IPS-NIHi7 (cell line): Measurements from ENCODE around the gene MGST2.
"Not testable (repeated sequence)": the region's sequence is repeated elsewhere in the genome, so short reads cannot be mapped to it uniquely, and the experiment has no call there.

Experiments
- DNase-seq: peaks from one replicate; pipeline ENCODE4 v3.0.0; 2012; ENCODE audit warnings: mixed read lengths; ENCODE audit errors: extremely low spot score

MGST2 gene

GRCh38 chr4:139665690-139666529, at the start of gene MGST2:
Gene MGST2 (plus strand): TSS chr4:139665819. CDS start chr4:139666020, 201 bp downstream.
- peak; percentile 65 for DNase-seq

DNA sequence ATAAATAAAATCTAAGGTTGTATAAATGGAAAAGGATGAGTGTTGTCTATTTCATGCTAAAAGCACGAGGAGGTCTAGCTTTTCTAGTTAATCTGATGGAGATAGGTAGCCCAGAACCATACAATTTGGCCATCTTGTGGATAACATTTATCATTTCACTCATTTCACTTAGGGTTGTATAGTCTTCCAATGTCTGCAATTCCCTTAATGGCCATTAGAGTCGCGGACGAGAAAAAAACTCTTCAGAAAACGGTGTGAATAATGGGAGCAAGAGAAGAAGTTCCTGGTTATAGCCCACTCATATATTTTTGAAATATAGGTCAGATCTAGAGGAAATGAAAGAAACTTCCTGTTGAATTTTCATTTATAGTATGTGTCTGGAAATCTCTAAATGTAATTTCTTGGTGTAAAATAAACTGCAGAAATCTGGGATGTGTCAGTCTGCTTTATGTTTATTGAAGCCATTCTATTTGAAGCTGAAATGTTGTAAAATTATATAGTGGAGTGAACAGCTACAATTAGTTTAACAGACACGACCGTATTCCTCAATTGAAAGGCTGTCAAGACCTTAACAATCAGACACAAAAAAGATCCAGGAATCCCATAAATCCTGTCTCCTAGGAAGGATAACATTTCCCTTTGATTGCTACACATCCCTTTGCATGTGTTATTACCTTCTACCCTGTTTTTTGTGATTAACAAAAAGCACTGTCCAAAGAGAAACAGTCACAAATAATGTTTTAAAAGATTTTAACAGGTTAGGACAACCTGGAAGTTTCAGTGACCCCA, 47.7 kb upstream of the MGST2 start:
- DNase-seq = no peak

DNA sequence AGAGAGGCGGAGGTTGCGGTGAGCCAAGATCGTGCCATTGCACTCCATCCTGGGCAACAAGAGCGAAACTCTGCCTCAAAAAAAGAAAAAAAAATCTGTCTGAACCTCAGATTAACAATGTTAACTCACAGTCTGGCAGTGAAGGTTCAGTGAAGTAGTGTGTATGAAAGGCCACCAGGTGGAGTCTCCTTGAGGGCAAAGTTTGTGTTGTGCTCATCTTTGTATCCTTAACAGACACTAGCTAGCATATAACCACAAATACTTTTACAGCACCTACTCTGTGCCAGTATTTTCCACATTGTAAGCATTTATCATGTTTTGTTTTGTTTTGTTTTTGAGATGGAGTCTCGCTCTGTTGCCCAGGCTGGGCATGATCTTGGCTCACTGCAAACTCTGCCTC, 46.0 kb upstream of the MGST2 start:
- DNase-seq = no peak

DNA sequence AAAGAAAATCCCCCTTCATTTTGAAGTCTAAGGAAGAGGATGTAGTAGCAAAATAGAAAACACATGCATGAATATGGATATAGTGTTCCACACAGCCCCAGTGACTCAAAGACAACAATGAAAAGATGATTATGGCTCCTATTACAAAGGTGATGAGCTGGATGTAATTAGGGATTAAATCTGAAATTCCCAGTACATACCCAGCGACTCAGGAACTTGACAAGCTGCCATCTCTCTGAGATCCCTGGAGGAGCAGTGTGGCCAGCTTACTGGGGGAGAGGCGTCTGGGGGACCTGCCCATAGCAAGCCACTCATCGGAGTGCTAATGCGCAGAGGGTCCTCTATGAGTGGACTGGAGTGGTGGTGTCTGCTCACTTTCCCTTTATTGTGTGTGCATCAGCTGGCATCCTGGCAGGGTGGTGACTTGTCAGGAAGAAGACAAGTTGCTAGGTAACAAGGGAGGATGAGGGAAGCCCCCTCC, 42.7 kb upstream of the MGST2 start:
- DNase-seq = no peak

GRCh38 chr4:139624441-139625092, 41.1 kb upstream of the MGST2 start:
- DNase-seq = no peak

DNA sequence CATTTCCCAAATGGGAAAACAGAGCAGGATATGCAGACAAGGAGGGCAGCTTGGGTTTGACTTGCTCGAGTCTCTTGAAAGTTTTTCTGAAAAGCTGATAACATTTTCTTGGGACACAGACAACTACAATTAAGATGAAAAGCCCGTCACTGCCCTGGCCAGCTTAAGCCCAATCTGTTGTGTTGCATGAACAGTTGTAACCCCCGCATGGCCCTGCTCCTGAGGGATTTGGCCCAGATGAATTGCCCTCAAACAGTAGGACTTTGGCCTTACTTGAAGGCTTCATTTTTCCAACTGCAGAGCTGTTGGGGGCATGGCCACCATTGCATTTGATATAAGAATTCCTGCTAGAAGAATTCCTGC, 40.5 kb upstream of the MGST2 start:
- DNase-seq = no peak

GRCh38 chr4:139625482-139625881, 40.1 kb upstream of the MGST2 start:
- DNase-seq = no peak

DNA sequence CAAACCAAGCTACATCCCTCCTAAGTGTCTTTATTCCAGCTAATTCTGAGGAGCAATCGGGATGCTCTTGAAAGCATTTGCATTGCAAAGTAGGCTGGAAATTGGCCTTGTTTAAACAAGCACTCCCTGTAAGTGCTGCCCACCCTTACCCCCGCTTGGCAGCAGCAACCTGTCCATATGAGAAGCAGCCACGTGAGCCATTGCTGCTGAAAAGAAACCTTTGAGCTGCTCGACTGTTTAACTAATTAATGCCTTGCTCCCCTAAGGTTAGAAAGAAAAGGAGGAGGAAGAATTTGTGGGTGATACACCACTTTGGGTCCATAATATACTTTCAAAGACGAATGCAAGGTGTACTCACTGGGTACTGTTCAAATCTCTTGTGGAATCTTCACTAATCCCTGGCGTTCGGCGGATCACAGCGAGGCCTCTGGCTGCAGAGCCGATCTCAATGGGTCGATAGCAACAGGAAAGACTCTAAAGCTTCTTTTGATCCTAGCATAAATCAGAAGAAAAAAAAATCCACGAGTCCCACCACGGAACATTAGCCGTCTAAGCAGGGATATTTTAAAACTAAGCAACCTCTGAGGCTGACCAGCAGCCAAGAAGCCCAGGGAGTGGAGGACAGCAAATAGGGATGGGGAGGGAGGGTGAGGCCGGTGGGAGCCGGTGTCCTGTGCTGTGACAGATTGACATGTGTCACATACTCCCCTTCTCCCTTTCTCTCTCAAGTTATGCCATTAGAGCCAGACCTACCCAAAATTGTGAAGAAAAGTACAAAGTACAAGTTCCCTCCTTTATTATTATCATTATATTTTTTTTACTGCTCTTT, 37.2 kb upstream of the MGST2 start:
- DNase-seq = peak; percentile 53

DNA sequence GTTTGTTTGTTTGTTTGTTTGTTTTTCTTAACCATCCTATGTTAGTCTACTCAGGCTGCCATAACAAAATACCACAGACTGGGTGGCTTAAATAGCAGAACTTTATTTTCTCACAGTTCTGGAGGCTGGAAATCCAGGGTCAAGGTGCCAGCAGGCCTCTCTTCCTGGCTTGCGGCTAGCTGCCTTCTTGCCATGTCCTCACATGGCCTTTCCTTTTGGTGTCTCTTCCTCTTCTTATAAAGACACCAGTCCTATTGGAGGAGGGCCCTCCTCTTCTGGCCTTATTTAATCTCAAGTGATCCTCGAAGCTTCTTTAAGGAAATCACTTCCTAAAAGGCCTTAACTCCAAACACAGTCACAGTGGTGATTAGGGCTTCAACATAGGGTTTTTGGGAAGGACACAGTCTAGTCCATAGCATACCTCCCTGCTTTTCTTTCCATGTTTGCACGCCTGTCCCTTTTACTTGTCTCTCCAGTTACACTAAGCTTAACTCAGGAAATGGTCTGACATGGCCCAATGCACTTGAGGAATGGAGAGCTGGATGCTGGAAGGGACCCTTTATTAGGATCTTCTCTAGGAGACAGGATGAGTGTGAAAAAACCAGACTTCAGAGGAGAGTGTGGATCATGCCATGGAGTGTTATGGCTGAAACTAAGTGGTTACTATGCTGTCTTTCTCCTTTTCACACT, 36.0 kb upstream of the MGST2 start:
- no peak for DNase-seq

DNA sequence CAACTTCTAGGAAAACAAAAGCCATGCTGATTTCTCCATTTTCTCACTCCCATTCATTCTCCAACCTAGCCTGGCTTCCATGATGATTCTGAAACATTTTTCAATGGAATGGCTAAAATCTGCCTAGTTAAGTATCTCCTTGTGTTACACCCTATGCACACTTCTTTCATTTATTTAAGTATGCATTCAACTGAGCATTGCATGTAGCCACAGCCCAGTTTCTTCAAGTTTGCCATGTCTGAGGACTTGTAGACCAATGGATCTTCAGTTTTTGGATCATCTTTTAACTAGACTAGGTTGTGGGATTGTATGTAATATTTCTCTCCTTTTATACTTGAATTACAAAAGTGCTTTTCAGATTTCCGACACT, 35.5 kb upstream of the MGST2 start:
- DNase-seq = no peak

DNA sequence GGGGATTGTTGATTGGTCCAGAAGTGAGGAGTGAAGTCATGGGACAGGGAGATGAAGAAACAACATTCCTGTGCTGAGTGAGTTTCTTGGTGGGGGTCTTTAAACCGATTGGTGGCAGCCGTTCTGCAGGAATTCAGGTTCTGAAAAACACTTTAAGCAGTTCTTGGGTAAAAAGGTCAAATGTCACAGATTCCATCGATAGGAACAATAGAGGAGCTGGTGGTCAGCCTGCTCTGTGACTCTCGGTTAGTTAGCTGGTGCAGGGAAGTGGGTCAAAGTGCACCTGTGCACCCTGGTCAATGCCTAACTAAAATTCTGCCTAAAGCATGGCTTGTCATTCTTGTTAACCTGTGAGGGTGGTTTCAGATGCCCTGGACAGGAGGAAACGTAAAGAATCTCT, 34.6 kb upstream of the MGST2 start:
- no peak for DNase-seq

DNA sequence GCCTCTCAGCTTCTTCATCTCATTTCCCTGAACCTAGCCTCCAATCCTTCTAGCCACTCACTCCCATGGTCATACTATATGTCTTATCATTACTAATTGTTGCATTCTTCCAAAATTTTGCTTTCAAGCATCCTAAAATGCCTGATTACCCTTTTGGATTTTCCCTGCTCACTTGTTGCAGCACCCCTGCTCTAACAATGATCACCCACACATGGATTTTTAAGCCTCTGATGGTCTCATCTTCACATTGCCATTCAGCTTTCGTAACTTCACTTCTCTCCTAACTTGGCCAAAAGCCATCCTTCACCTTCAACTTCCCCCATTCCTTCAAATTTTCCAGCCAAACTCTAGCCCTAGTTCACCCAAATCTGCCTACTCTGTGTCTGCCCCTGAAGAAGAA, 33.8 kb upstream of the MGST2 start:
- no peak for DNase-seq

GRCh38 chr4:139632739-139633138, 32.9 kb upstream of the MGST2 start:
- not testable (repeated sequence) for DNase-seq

- DNase-seq = no peak
These were observed 32.4 kb upstream of the MGST2 start for GRCh38 chr4:139633195-139633594.

DNA sequence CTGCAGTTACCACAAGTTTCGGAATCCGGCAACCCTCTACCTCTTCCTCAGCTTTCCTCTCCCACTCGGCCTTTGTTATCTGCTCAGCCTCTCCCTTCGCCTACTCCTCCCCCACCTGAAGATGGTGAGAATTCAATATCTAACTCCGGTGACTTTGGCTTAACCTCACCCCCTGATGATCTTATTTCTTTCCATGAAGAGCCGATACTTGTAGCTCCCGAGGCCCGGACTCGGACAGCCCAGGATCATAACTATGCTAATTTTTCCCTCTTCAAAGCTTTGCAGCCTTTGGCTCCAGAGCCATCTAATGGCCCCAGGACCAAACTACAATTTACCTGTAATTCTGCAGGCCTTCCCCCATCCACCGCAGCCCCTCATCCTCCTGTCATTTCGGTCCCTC, 32.0 kb upstream of the MGST2 start:
- peak; percentile 64 for DNase-seq

- DNase-seq = no peak
These were observed 29.7 kb upstream of the MGST2 start for GRCh38 chr4:139635966-139636365.

GRCh38 chr4:139638306-139638705, 27.3 kb upstream of the MGST2 start:
- DNase-seq = not testable (repeated sequence)

DNA sequence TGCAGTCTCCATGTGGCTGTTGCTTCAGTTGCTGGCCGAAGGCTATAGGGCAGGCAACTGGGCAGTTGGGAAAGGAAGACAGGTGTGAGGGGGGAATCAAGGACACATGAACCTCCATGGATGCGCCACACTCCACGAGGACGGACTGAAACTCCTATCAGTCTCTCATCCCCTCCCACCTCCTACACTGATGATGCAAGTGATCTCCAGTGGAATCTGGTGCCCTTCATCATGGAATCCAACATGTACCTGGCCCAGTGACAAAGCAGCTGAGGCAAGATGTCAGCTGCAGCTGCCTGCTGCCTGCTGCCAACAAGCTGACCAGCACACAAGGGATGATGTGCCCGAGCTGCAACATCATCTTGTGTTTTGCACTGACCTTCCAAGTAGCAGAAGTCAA, 26.0 kb upstream of the MGST2 start:
- no peak for DNase-seq

DNA sequence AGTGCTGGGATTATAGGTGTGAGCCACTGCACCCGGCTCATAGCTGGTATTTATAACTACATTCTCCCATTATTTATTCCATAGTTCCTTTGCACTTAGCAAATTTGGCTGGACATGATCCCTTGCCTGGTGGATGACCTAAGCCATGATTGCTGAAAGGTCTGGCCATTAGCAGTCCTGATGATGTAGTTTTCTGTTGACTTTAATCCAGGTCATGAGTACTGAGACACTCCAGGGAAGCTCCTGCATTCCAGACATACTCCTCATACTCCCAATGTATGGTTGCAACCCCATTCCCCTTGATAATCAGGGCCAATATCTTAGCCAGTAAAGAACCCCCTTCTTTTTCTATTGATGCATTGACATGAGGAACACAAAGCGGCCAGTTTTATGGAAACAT, 24.4 kb upstream of the MGST2 start:
- DNase-seq = no peak

DNA sequence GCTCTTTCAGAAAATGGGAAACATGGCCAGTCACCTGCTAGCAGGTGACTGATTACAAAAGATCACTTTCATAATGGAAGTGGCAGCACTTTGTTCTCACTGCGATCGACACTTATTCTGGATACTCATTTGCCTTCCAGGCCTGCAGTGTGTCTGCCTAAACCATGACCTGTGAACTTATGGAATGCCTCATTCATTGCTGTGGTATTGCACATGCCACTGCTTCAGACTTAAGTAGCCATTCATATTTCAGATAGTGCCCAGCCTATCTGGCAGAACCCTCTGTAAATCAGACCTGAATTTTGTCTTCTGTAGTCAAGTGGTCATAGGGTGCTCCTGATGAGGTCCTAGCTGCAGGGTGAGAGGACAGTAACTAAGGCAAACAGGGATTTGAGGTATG, 23.3 kb upstream of the MGST2 start:
- DNase-seq = no peak
